ENCODE measurements around the gene DCDC1.

DNA sequence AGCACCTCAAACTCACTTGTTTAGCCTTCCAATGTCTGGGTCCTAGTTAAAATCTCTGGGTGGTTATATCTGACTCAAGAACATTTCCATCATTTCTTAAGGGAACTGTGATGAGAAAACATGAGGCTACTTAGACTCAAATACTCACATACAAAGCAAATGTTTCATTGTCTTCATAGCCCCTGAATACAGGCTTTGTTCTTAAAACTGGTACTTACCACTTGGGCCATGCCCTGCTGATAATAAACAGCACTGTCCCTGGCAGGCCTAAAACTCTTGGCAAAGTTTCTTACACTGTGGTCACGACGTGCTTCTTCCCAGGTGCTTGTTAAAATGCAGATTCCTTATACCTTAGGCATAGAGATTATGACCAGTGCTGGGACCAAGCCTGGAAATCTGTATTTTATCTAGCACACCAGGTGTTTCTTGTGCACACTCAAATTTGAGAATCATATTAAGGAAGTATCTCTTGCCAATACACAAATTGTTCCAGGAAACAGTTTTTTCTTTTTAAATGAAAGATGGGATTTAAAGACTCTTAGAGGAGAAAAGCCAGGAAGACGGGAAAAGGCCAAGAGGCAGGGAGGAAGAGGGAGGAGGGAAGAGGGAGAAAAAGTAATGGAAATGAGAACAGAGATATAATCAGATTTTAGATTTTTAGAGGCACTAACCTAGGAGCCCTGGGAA, 495.5 kb downstream of the DCDC1 start:
- no peak for TF ChIP-seq POLR2A (IDR thresholded peaks at IDR 0.05; ENCODE audit: low read length)
- TF ChIP-seq GATA1 (IDR thresholded peaks at IDR 0.05; ENCODE audit: low read depth, low read length), result no peak
